NB4 (cell line): ENCODE data around the gene C14orf119.

Source experiments
- DNase-seq: peaks from one replicate; pipeline ENCODE4 v3.0.0; 2010; ENCODE audit warnings: low read depth
- H3K4me3 ChIP-seq: one replicate; pipeline ENCODE4 v1.5.1; 2011; ENCODE audit warnings: mild to moderate bottlenecking, low read depth, low read length, moderate library complexity
- CTCF ChIP-seq: IDR thresholded peaks from one replicate; pipeline ENCODE4 v1.5.1; 2012; ENCODE audit warnings: low read depth, low read length
- MAX ChIP-seq: IDR thresholded peaks from 2 replicates; pipeline ENCODE4 v1.6.1; 2011; ENCODE audit warnings: low read depth, low read length
- MYC ChIP-seq: IDR thresholded peaks from 2 replicates; pipeline ENCODE4 v1.6.1; 2011; ENCODE audit warnings: low read depth, low read length
- POLR2A ChIP-seq: IDR thresholded peaks from 2 replicates; pipeline ENCODE4 v1.6.1; 2011; ENCODE audit warnings: mild to moderate bottlenecking; ENCODE audit not compliant: insufficient read length; ENCODE audit errors: extremely low read depth

Gene C14orf119

GRCh38 chr14:23146351-23146910, 51.1 kb downstream of the C14orf119 start:
- H3K4me3 ChIP-seq: no peak overlapping the region
- TF ChIP-seq CTCF: no peak
- no peak for TF ChIP-seq MAX
- no peak for TF ChIP-seq POLR2A
- TF ChIP-seq MYC: no peak
- DNase-seq: no peak

GRCh38 chr14:23146980-23147379, 51.7 kb downstream of the C14orf119 start:
- no peak for TF ChIP-seq POLR2A
- no peak for TF ChIP-seq CTCF
- no peak for TF ChIP-seq MAX
- no peak for TF ChIP-seq MYC
- no peak overlapping the region for H3K4me3 ChIP-seq
- DNase-seq: no peak

GRCh38 chr14:23147676-23148075, 52.4 kb downstream of the C14orf119 start:
- no peak overlapping the region for H3K4me3 ChIP-seq
- no peak for DNase-seq
- TF ChIP-seq MAX (no peak), POLR2A (no peak), CTCF (no peak), MYC (no peak)

- DNase-seq: no peak
- TF ChIP-seq MAX: no peak
- no peak for TF ChIP-seq CTCF
- no peak for TF ChIP-seq MYC
- TF ChIP-seq POLR2A: no peak
- H3K4me3 ChIP-seq: no peak overlapping the region
Measured at GRCh38 chr14:23148591-23149249, 53.4 kb downstream of the C14orf119 start.

GRCh38 chr14:23149745-23150144, 54.4 kb downstream of the C14orf119 start:
- DNase-seq: no peak
- H3K4me3 ChIP-seq: no peak overlapping the region
- no peak for TF ChIP-seq MYC
- no peak for TF ChIP-seq CTCF
- no peak for TF ChIP-seq MAX
- TF ChIP-seq POLR2A: no peak
